Effector memory CD4-positive, alpha-beta T cell (primary cell): ENCODE results near the gene EPOP.

Source experiments
- DNase-seq, 3 donors: peaks; one replicate each; pipeline ENCODE4 v3.0.0-alpha.2; 2020
- H3K27ac ChIP-seq: 2 replicates; pipeline ENCODE4 v1.7.0; 2013; ENCODE audit warnings: mild to moderate bottlenecking, low read length, moderate library complexity; ENCODE audit not compliant: insufficient read depth, poor library complexity, severe bottlenecking
- H3K27me3 ChIP-seq: replicated peaks from 2 replicates; pipeline ENCODE4 v1.7.0; 2013; ENCODE audit warnings: mild to moderate bottlenecking, low read length; ENCODE audit not compliant: insufficient read depth, control insufficient read depth, poor library complexity, severe bottlenecking
- H3K36me3 ChIP-seq: 2 replicates; pipeline ENCODE4 v1.7.0; 2013; ENCODE audit warnings: mild to moderate bottlenecking, low read length, moderate library complexity; ENCODE audit not compliant: control insufficient read depth, insufficient read depth
- H3K4me1 ChIP-seq: 2 replicates; pipeline ENCODE4 v1.7.0; 2013; ENCODE audit warnings: low read length, mild to moderate bottlenecking; ENCODE audit not compliant: control insufficient read depth, insufficient read depth, poor library complexity, severe bottlenecking
- H3K4me3 ChIP-seq: 2 replicates; pipeline ENCODE4 v1.7.0; 2013; ENCODE audit warnings: low read length, low read depth, mild to moderate bottlenecking; ENCODE audit not compliant: insufficient read depth, poor library complexity, severe bottlenecking
- H3K9me3 ChIP-seq: 2 replicates; pipeline ENCODE4 v1.7.0; 2013; ENCODE audit warnings: mild to moderate bottlenecking, low read length, moderate library complexity; ENCODE audit not compliant: control insufficient read depth

Gene EPOP

GRCh38 chr17:38693700-38694329 lies 19.1 kb upstream of the EPOP start:
- Histone ChIP-seq H3K27ac (no peak overlapping the region), H3K4me1 (no peaks in the 10 kb centered on the region), H3K27me3 (no peaks in the 10 kb centered on the region), H3K36me3 (no peaks in the 10 kb centered on the region), H3K4me3 (no peak overlapping the region), H3K9me3 (no peaks in the 10 kb centered on the region)
- DNase-seq = no peak

DNA sequence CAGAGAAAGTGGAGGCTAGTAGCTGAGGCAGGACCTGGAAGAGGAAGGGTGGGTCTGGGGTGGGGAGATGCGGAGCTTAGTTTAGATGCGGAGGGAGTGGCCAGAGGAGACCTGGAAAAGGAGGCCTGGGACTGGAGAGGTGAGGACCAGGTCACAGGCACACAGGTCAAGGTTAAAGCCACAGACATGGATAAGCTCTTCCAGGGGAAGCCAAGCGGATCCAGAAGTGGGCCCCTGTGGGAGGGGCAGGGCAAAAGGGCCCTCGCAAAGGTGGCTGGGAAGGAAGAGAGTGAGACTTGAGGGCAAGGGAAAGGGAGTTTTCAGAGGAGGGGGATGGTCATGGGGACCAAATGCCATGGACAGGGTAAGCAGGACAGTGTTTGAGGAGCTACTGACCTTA lies 16.4 kb upstream of the EPOP start:
- Histone ChIP-seq H3K27me3 (no peaks in the 10 kb centered on the region), H3K36me3 (no peaks in the 10 kb centered on the region), H3K4me3 (no peak overlapping the region), H3K27ac (no peak overlapping the region), H3K9me3 (no peaks in the 10 kb centered on the region), H3K4me1 (no peaks in the 10 kb centered on the region)
- DNase-seq = no peak

GRCh38 chr17:38690386-38690785 lies 15.6 kb upstream of the EPOP start:
- no peak for DNase-seq
- no peak overlapping the region for H3K4me3 ChIP-seq
- H3K4me1 ChIP-seq = no peaks in the 10 kb centered on the region
- H3K27me3 ChIP-seq = no peaks in the 10 kb centered on the region
- H3K27ac ChIP-seq = no peak overlapping the region
- no peaks in the 10 kb centered on the region for H3K9me3 ChIP-seq
- H3K36me3 ChIP-seq = no peaks in the 10 kb centered on the region

DNA sequence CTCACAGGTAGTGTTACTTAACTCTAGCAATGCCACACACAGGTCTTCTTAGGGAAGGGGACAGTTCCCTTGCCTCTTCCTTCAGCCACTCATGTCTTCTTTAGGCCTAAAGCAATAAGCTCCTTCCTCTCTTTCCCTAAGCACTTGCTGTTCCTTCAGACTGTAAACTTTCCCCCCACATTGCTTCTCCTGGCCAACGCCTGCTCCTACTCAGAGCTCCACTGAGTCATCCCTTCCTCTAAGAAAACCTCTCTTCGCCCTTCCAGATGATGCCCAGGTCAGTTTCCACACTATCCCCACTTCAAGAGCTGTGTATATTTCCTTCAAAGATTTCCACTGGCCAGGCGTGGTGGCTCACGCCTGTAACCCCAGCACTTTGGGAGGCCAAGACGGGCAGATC lies 12.5 kb upstream of the EPOP start:
- no peak for DNase-seq
- Histone ChIP-seq H3K36me3 (no peaks in the 10 kb centered on the region), H3K4me3 (no peak overlapping the region), H3K27ac (no peak overlapping the region), H3K27me3 (no peaks in the 10 kb centered on the region), H3K4me1 (no peaks in the 10 kb centered on the region), H3K9me3 (no peaks in the 10 kb centered on the region)

DNA sequence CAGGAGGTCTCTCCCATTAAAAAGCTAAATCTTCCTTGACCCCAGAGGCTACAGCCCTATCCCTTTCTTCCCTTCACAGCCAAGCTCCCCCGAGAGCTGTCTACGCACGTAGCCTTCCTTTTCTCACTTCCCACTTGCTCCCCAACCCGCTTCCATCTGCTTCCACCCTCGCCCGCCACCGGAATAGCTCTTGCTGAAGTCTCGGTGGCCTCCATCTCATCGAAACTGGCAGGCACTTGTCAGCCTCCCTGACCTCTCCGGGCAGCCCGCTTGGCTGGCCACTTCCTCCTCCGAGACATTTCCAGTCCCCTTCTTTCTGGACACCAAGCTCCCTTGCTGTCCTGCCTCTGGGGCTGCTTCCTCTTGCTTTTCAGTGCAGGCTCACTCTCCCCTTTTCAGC lies 10.7 kb upstream of the EPOP start:
- DNase-seq = no peak
- no peak overlapping the region for H3K27ac ChIP-seq
- no peaks in the 10 kb centered on the region for H3K27me3 ChIP-seq
- no peaks in the 10 kb centered on the region for H3K4me1 ChIP-seq
- no peaks in the 10 kb centered on the region for H3K9me3 ChIP-seq
- no peaks in the 10 kb centered on the region for H3K36me3 ChIP-seq
- no peak overlapping the region for H3K4me3 ChIP-seq

- Histone ChIP-seq H3K27me3 (no peaks in the 10 kb centered on the region), H3K4me3 (no peak overlapping the region), H3K9me3 (no peaks in the 10 kb centered on the region), H3K27ac (no peak overlapping the region), H3K36me3 (no peaks in the 10 kb centered on the region), H3K4me1 (no peaks in the 10 kb centered on the region)
- no peak for DNase-seq
Measured at GRCh38 chr17:38681096-38681495, 6.3 kb upstream of the EPOP start.

- peaks cover 19% of the 10 kb centered on the region for H3K4me1 ChIP-seq
- H3K27me3 ChIP-seq = peaks cover 20% of the 10 kb centered on the region
- no peaks in the 10 kb centered on the region for H3K36me3 ChIP-seq
- H3K9me3 ChIP-seq = no peaks in the 10 kb centered on the region
- H3K4me3 ChIP-seq = no peak overlapping the region
- DNase-seq = no peak
- H3K27ac ChIP-seq = no peak overlapping the region
Measured at GRCh38 chr17:38677819-38678218, 3.1 kb upstream of the EPOP start.

DNA sequence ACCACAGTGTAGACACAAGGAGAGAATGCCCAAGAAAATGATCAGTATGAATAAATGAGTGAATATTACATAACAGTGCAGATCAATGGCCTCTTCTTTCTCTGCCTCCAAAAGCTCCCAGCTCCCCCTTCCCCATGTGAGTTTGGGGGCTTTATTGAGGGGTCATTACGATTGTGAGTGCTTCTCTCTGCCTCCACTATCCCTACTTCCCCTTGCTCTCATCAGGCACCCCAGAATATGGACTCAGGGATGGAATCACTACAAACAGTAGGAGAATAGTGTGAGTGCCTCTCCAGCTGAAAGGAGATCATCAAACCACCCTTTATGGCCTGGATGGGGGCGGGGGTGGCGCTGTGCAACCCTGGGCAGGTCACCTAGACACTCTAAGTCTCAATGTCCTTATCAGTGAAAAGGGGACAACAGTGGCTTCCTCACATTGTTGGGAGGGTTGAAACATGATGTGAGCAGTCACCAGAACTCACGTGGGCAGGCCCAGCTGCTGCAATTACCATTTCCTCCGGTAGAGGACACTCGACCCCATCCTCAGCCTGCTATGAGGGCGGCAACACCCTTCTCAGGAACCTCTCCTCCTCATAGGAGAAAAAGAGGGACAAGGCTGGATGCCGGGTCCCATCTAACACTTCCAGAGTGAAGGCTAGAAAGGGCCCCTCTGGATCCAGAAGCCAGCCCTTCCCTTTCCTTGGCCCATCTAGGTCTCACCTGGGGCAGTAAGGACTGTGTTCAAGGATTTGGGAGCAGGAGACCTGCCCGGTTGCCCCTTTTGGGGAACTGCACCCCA lies 2.1 kb upstream of the EPOP start:
- Histone ChIP-seq H3K27ac (no peak overlapping the region), H3K27me3 (peaks cover 28% of the 10 kb centered on the region), H3K36me3 (no peaks in the 10 kb centered on the region), H3K9me3 (no peaks in the 10 kb centered on the region), H3K4me3 (no peak overlapping the region), H3K4me1 (peaks cover 20% of the 10 kb centered on the region)
- DNase-seq = peak; percentile 58 to 68 (median 63)

DNA sequence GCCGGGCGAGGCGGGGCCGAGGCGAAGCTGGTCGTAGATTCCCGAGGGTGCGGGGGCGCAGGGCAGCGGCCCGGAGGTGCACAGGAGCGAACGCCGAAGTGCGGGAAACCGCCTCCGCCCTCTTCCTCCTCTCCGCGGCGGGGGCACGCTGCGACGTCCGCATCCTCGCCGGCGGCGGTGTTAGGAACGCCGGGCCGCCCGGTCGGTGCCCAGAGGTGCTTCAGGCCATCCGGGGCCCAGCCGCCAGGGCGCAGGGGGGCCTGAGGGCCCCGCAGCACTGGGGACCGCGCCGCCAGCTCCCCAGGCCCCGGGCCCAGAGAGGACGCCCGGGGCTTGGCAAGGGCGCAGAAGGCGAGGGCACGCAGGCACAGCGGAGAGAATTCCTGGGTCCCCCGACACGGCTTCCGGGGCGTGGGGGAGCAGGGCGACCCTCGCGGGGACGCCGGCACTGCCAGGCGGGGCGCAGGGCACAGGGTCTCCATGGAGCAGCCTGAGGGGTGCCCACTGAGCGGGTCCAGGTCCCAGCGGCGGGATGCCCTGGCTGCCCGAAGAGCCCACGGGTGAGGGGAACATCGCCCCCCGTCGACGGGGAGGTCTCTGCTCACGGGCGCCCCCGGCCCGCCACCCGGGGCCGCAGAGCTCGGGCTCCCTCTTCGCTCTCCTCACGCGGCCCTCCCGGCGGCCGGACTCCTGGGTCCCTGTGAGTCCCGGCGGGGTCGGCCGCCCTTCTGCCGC lies 576 bp downstream of the EPOP start:
- H3K4me3 ChIP-seq = peak overlapping the region; percentile 70
- DNase-seq = no peak

DNA sequence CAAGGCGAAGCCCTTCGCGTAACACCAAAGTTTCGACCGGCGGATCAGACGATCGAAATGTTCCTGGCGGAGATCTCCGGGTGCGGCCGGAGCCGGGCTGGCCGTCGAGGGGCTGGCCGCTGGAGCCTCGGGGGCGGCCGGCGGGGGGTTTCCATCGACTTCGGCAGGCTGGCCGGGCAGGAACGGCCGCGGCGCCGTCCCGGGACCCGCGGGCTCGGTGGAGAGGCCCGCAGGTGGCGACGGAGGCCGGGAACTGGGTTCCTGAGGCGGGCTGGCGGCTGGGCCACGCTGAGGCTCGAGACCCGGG lies 1.1 kb downstream of the EPOP start:
- Histone ChIP-seq H3K27ac (no peak overlapping the region), H3K36me3 (no peaks in the 10 kb centered on the region), H3K27me3 (peaks cover 34% of the 10 kb centered on the region), H3K4me3 (peak overlapping the region; percentile 70), H3K4me1 (peaks cover 22% of the 10 kb centered on the region), H3K9me3 (no peaks in the 10 kb centered on the region)
- no peak for DNase-seq

More for the DNA sequence above, 576 bp downstream of the EPOP start:
- Histone ChIP-seq H3K36me3 (no peaks in the 10 kb centered on the region), H3K4me1 (peaks cover 22% of the 10 kb centered on the region), H3K9me3 (no peaks in the 10 kb centered on the region), H3K27ac (peak overlapping the region; percentile 18), H3K27me3 (peaks cover 34% of the 10 kb centered on the region)
